ENCODE results near the gene ARHGAP23. TPM values are rescaled to one million over a fixed set of nuclear protein-coding genes. Genes with fewer than 3 reads are reported as not detected.
A peak's percentile ranks its signal among the peaks of the same experiment; 100 is the strongest.

ARHGAP23 gene
- total RNA-seq, 1 experiment from 2014 or later = 97.9 TPM

DNA sequence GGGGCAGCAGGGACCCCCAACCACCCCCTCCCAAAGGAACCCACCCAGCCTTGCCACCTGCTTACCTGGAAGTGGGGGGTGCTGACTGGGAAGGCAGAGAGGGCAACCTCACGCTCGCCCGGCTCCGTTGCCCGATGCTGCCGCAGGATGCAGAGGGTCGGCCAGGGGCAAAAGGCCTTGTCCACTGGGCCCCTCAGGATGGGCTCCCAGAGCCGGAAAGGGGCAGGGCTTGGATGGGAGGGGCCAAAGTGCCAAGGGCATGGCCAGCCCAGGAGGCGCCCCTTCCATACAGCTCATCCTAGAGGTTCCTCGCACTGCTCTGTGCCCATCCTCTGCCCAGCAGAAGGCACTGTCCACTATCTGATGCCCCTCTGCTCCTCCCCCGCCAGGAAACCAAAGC lies 118.1 kb downstream of the ARHGAP23 start:
- no peak overlapping the region for H2BK12ac ChIP-seq (ENCODE audit: insufficient read length, low read depth, low read length)

More for the DNA sequence above, 118.1 kb downstream of the ARHGAP23 start:
- H3K27me3 Mint-ChIP-seq (ENCODE audit: low read depth) = peaks cover 5% of the 10 kb centered on the region
- WGBS (ENCODE audit: extremely low coverage, insufficient read length, low lambda C conversion rate) = no CpG with 5 or more reads among the region's 11 CpGs
- H3K4me1 Mint-ChIP-seq = peaks cover 17 to 30% of the 10 kb centered on the region in 2 experiments
- Histone ChIP-seq H3K27me3 (ENCODE audit: insufficient read depth, low read length) (no peaks in the 10 kb centered on the region), H3K79me2 (ENCODE audit: insufficient read depth, low read length) (no peaks in the 10 kb centered on the region), H3K79me1 (ENCODE audit: insufficient read depth, low read depth, low read length, poor library complexity, severe bottlenecking) (no peaks in the 10 kb centered on the region), H3K56ac (ENCODE audit: insufficient read length, low read depth, low read length) (no peak overlapping the region), H3K23ac (ENCODE audit: insufficient read length, low read depth, low read length) (no peak overlapping the region), H3K23me2 (ENCODE audit: insufficient read length, low read depth, low read length, poor library complexity, severe bottlenecking) (no peaks in the 10 kb centered on the region), H2AK5ac (ENCODE audit: insufficient read length, low read length) (no peak overlapping the region), H3K27ac (ENCODE audit: insufficient read length, low read depth, low read length) (no peak overlapping the region), H3K4ac (ENCODE audit: low read depth, low read length) (no peak overlapping the region), H3K9me3 (ENCODE audit: control insufficient read depth, low read depth, low read length) (no peaks in the 10 kb centered on the region), H3K14ac (ENCODE audit: insufficient read depth, low read length) (no peak overlapping the region), H3K18ac (ENCODE audit: insufficient read length, low read depth, low read length) (no peak overlapping the region), H4K5ac (ENCODE audit: insufficient read length, low read depth, low read length) (no peak overlapping the region), H4K91ac (ENCODE audit: insufficient read length, low read depth, low read length) (no peak overlapping the region), H4K8ac (replicated peaks; ENCODE audit: insufficient read length, low read depth, low read length) (no peak overlapping the region), H2BK5ac (ENCODE audit: insufficient read length, low read length) (no peak overlapping the region), H2BK20ac (ENCODE audit: low read depth, low read length, poor library complexity, severe bottlenecking) (no peak overlapping the region), H4K20me1 (ENCODE audit: control insufficient read depth, insufficient read depth, insufficient read length) (no peaks in the 10 kb centered on the region), H3T11ph (ENCODE audit: low read length) (no peak overlapping the region), H3K9ac (ENCODE audit: extremely low read depth, insufficient read length, low read length) (no peak overlapping the region), H3K4me2 (ENCODE audit: insufficient read depth, insufficient read length, low read length) (no peak overlapping the region), H2BK120ac (ENCODE audit: low read depth, low read length, poor library complexity, severe bottlenecking) (no peak overlapping the region), H2AFZ (ENCODE audit: low read length) (no peak overlapping the region), H2BK15ac (ENCODE audit: low read depth, low read length) (no peak overlapping the region), H3K4me1 (ENCODE audit: insufficient read depth, low read length) (no peaks in the 10 kb centered on the region)
- TF ChIP-seq, protein P1, sequence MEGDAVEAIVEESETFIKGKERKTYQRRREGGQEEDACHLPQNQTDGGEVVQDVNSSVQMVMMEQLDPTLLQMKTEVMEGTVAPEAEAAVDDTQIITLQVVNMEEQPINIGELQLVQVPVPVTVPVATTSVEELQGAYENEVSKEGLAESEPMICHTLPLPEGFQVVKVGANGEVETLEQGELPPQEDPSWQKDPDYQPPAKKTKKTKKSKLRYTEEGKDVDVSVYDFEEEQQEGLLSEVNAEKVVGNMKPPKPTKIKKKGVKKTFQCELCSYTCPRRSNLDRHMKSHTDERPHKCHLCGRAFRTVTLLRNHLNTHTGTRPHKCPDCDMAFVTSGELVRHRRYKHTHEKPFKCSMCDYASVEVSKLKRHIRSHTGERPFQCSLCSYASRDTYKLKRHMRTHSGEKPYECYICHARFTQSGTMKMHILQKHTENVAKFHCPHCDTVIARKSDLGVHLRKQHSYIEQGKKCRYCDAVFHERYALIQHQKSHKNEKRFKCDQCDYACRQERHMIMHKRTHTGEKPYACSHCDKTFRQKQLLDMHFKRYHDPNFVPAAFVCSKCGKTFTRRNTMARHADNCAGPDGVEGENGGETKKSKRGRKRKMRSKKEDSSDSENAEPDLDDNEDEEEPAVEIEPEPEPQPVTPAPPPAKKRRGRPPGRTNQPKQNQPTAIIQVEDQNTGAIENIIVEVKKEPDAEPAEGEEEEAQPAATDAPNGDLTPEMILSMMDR (conservative IDR thresholded peaks at IDR 0.05) = no peak
- no peaks in the 10 kb centered on the region for H3K9me3 Mint-ChIP-seq
- H3K4me3 Mint-ChIP-seq = no peak overlapping the region; a peak in 1 of 5 replicates
- H3K36me3 Mint-ChIP-seq (ENCODE audit: insufficient read depth in 1 of 3, low read depth in 3 of 3) = no peaks in the 10 kb centered on the region; a peak in 2 of 7 replicates
- peak; percentile 32 for DNase-seq
- H3K27ac Mint-ChIP-seq = 0 out of 7 replicates have a peak overlapping the region, but pooled peaks of 1 of the 3 experiments have one; percentile 72
